Measurements from ENCODE around the gene FLCN. TPM values are rescaled to one million over a fixed set of nuclear protein-coding genes. Genes with fewer than 3 reads are reported as not detected.

The FLCN gene
- total RNA-seq, 5 donors from 2014 or later (not counting 1 experiment from before 2014, with no cell fraction given) = 37.2 to 84.9 (median 70.8) TPM

- Mint-ChIP-seq H3K4me3 (no peak overlapping the region), H3K27ac (no peak overlapping the region), H3K27me3 (no peaks in the 10 kb centered on the region), H3K4me1 (peaks cover 35 to 38% (median 36%) of the 10 kb centered on the region in 3 donors), H3K9me3 (no peaks in the 10 kb centered on the region), H3K36me3 (peaks cover 59% of the 10 kb centered on the region)
- ChIA-PET CTCF (no interaction called here), POLR2A (no interaction called here)
- DNase-seq = no peak
- Histone ChIP-seq H3K27ac (ENCODE audit: low read length) (no peak overlapping the region), H3K4me3 (ENCODE audit: control insufficient read depth in 1 of 2, extremely low read depth in 1 of 2, low read length in 1 of 2) (no peak overlapping the region), H3K27me3 (replicated peaks in 1 of 2; ENCODE audit: control insufficient read depth in 2 of 2, extremely low read depth in 1 of 2, insufficient read depth in 2 of 2, low read length in 1 of 2) (no peaks in the 10 kb centered on the region), H3K9me3 (no peaks in the 10 kb centered on the region), H3K4me1 (ENCODE audit: control insufficient read depth in 1 of 2, extremely low read depth in 1 of 2, insufficient read depth in 2 of 2, low read length in 2 of 2) (peaks cover 0 to 22% of the 10 kb centered on the region in 2 experiments), H3K36me3 (ENCODE audit: control insufficient read depth in 2 of 2, extremely low read depth in 1 of 2, insufficient read depth in 1 of 2, low read length in 1 of 2) (peaks cover 22 to 76% of the 10 kb centered on the region in 2 donors)
- no peak for ATAC-seq (replicated peaks in 1 of 4)
- 97% methylated on average over 8 of the region's 8 CpGs for WGBS (ENCODE audit: insufficient coverage)
Measured at GRCh38 chr17:17166446-17166845, 70.5 kb downstream of the FLCN start.

- Mint-ChIP-seq H3K27ac (no peak overlapping the region), H3K27me3 (no peaks in the 10 kb centered on the region), H3K4me1 (peaks cover 28 to 32% (median 29%) of the 10 kb centered on the region in 3 donors), H3K36me3 (peaks cover 55% of the 10 kb centered on the region), H3K9me3 (no peaks in the 10 kb centered on the region), H3K4me3 (no peak overlapping the region)
- Histone ChIP-seq H3K4me1 (ENCODE audit: control insufficient read depth in 1 of 2, extremely low read depth in 1 of 2, insufficient read depth in 2 of 2, low read length in 2 of 2) (peaks cover 0 to 16% of the 10 kb centered on the region in 2 experiments), H3K4me3 (ENCODE audit: control insufficient read depth in 1 of 2, extremely low read depth in 1 of 2, low read length in 1 of 2) (no peak overlapping the region), H3K36me3 (ENCODE audit: control insufficient read depth in 2 of 2, extremely low read depth in 1 of 2, insufficient read depth in 1 of 2, low read length in 1 of 2) (peaks cover 24 to 80% of the 10 kb centered on the region in 2 donors), H3K9me3 (no peaks in the 10 kb centered on the region), H3K27ac (ENCODE audit: low read length) (no peak overlapping the region), H3K27me3 (replicated peaks in 1 of 2; ENCODE audit: control insufficient read depth in 2 of 2, extremely low read depth in 1 of 2, insufficient read depth in 2 of 2, low read length in 1 of 2) (no peaks in the 10 kb centered on the region)
- DNase-seq (no peak), ATAC-seq (replicated peaks in 1 of 4) (no peak)
- CTCF ChIA-PET = no interaction called here
- POLR2A ChIA-PET = interaction anchor here in 1 of 2 donors (1.1 kb wide), 1 partner anchor 31 kb away, joined by 3 read pairs; no protein-coding TSS in a partner anchor
- 96% methylated on average over 23 of the region's 23 CpGs for WGBS (ENCODE audit: insufficient coverage)
Measured at GRCh38 chr17:17165666-17166308, 71.2 kb downstream of the FLCN start.

- no peak overlapping the region for H3K4me3 Mint-ChIP-seq
Measured at GRCh38 chr17:17164676-17165075, 72.3 kb downstream of the FLCN start.

GRCh38 chr17:17164156-17164555 is 72.8 kb downstream of the FLCN start:
- H3K27me3 Mint-ChIP-seq = no peaks in the 10 kb centered on the region
- no peak overlapping the region for H3K27ac Mint-ChIP-seq
- Histone ChIP-seq H3K27ac (ENCODE audit: low read length) (no peak overlapping the region), H3K4me3 (ENCODE audit: control insufficient read depth in 1 of 2, extremely low read depth in 1 of 2, low read length in 1 of 2) (no peak overlapping the region), H3K27me3 (replicated peaks in 1 of 2; ENCODE audit: control insufficient read depth in 2 of 2, extremely low read depth in 1 of 2, insufficient read depth in 2 of 2, low read length in 1 of 2) (no peaks in the 10 kb centered on the region), H3K36me3 (ENCODE audit: control insufficient read depth in 2 of 2, extremely low read depth in 1 of 2, insufficient read depth in 1 of 2, low read length in 1 of 2) (peaks cover 31 to 89% of the 10 kb centered on the region in 2 donors), H3K9me3 (no peaks in the 10 kb centered on the region), H3K4me1 (ENCODE audit: control insufficient read depth in 1 of 2, extremely low read depth in 1 of 2, insufficient read depth in 2 of 2, low read length in 2 of 2) (peaks cover 0 to 8% of the 10 kb centered on the region in 2 experiments)
- H3K9me3 Mint-ChIP-seq = no peaks in the 10 kb centered on the region
- DNase-seq (no peak), ATAC-seq (replicated peaks in 1 of 4) (no peak)
- no peak overlapping the region for H3K4me3 Mint-ChIP-seq
- POLR2A ChIA-PET = no interaction called here
- H3K4me1 Mint-ChIP-seq = peaks cover 16 to 17% (median 17%) of the 10 kb centered on the region in 3 donors
- peaks cover 64% of the 10 kb centered on the region for H3K36me3 Mint-ChIP-seq
- CTCF ChIA-PET = interaction anchor here in 1 of 2 donors (0.8 kb wide), 1 partner anchor 8 kb away, joined by 3 read pairs; no protein-coding TSS in a partner anchor
- 99% methylated on average over 25 of the region's 25 CpGs for WGBS (ENCODE audit: insufficient coverage)

More at GRCh38 chr17:17164676-17165075, 72.3 kb downstream of the FLCN start:
- ATAC-seq (replicated peaks in 1 of 4) = no peak
- Histone ChIP-seq H3K36me3 (ENCODE audit: control insufficient read depth in 2 of 2, extremely low read depth in 1 of 2, insufficient read depth in 1 of 2, low read length in 1 of 2) (peaks cover 28 to 88% of the 10 kb centered on the region in 2 donors), H3K27me3 (replicated peaks in 1 of 2; ENCODE audit: control insufficient read depth in 2 of 2, extremely low read depth in 1 of 2, insufficient read depth in 2 of 2, low read length in 1 of 2) (no peaks in the 10 kb centered on the region), H3K27ac (ENCODE audit: low read length) (no peak overlapping the region), H3K4me3 (ENCODE audit: control insufficient read depth in 1 of 2, extremely low read depth in 1 of 2, low read length in 1 of 2) (no peak overlapping the region), H3K9me3 (no peaks in the 10 kb centered on the region), H3K4me1 (ENCODE audit: control insufficient read depth in 1 of 2, extremely low read depth in 1 of 2, insufficient read depth in 2 of 2, low read length in 2 of 2) (peaks cover 0 to 8% of the 10 kb centered on the region in 2 experiments)
- ChIA-PET POLR2A (interaction anchor here in 1 of 2 donors (0.6 kb wide), 1 partner anchor 44 kb away, joined by 3 read pairs; no protein-coding TSS in a partner anchor), CTCF (no interaction called here)
- Mint-ChIP-seq H3K27ac (peak overlapping the region in 1 of 2 donors; percentile 63), H3K36me3 (peaks cover 59% of the 10 kb centered on the region), H3K4me1 (peaks cover 19 to 22% (median 22%) of the 10 kb centered on the region in 3 donors), H3K27me3 (no peaks in the 10 kb centered on the region), H3K9me3 (no peaks in the 10 kb centered on the region)
- no peak for DNase-seq
- WGBS (ENCODE audit: insufficient coverage) = over 99% methylated on average over 14 of the region's 17 CpGs

Other genes starting within 250 kb of the FLCN start
- gene MPRIP, start 194.7 kb downstream of the FLCN start, total RNA-seq = 100 to 1,000 TPM; 189 to 266 (median 247) TPM
- gene PLD6, start 30.8 kb downstream of the FLCN start, total RNA-seq = 10 to 100 TPM in 4 of 5 donors, 1 to 10 TPM in 1; 7.3 to 18.3 (median 11.1) TPM
- 10 to 100 TPM; 50.7 to 77.2 (median 55.6) TPM for gene COPS3, start 44.1 kb upstream of the FLCN start, total RNA-seq
- 1 to 10 TPM; 1.4 to 3.0 (median 2.1) TPM for gene NT5M, start 66.2 kb upstream of the FLCN start, total RNA-seq
- gene MED9, start 239.8 kb upstream of the FLCN start, total RNA-seq = 10 to 100 TPM; 16.6 to 20.3 (median 19.1) TPM

All from T-cell (primary cell).